AG04450 (cell line): Measurements from ENCODE around the gene CHAC1. TPM values are rescaled to one million over a fixed set of nuclear protein-coding genes. Genes with fewer than 3 reads are reported as not detected.
A peak's percentile ranks its signal among the peaks of the same experiment; 100 is the strongest.

ENCODE experiments used
- CTCF ChIA-PET: fragments of 300-600, 350-600 bp; formaldehyde crosslinking; extraction: SDS; loops from one replicate; lab custom pipeline; 2022; ENCODE audit warnings: antibody characterized with exemption, inconsistent platforms; lab: Charles Lee
- POLR2A ChIA-PET: fragments of 350-600 bp; formaldehyde crosslinking; extraction: SDS; loops from one replicate; lab custom pipeline; 2021; ENCODE audit warnings: antibody characterized with exemption, inconsistent platforms; lab: Yijun Ruan, JAX
- DNase-seq: peaks from one replicate; pipeline ENCODE4 v3.0.0-alpha.2; 2011; ENCODE audit warnings: low read depth, low spot score
- H3K27ac ChIP-seq: one replicate; pipeline ENCODE4 v1.5.1; 2012; ENCODE audit warnings: low read depth, low read length, control low read depth
- H3K27me3 ChIP-seq: one replicate; pipeline ENCODE4 v1.6.0; 2012; ENCODE audit warnings: low read length; ENCODE audit not compliant: control insufficient read depth, insufficient read depth
- H3K4me3 ChIP-seq: 2 replicates; pipeline ENCODE4 v1.5.1; 2011; ENCODE audit warnings: mild to moderate bottlenecking, low read depth, low read length, control low read depth
- H3K9me3 ChIP-seq: 2 replicates; pipeline ENCODE4 v1.5.1; 2012; ENCODE audit warnings: low read length; ENCODE audit not compliant: control insufficient read depth, insufficient read depth
- polyA minus RNA-seq: library from RNA; depleted of rRNA, polyadenylated mRNA; stranded (reverse); fragments of >200 nt; gene quantifications from 2 replicates; pipeline ENCODE4 v1.2.3, GENCODE V29; 2011; rRNA and poly(A)+ RNA removed
- polyA plus RNA-seq: library from polyadenylated mRNA; depleted of rRNA; stranded (reverse); fragments of >200 nt; gene quantifications from 2 replicates; pipeline ENCODE4 v1.2.3, GENCODE V29; 2011; rRNA removed
- TF ChIP-seq, protein P1 (sequence below): IDR thresholded peaks from 2 replicates; pipeline ENCODE4 v1.5.1; 2011; ENCODE audit warnings: low read depth, low read length, control low read depth, inconsistent platforms

Gene CHAC1
- polyA plus RNA-seq (106 and 154 TPM in 2 replicates), polyA minus RNA-seq (147 and 202 TPM in 2 replicates)

- Histone ChIP-seq H3K4me3 (peak within 1 kb of the TSS; percentile 95), H3K9me3 (no peaks in the 10 kb centered on the region; the same call in 1 of the 2 replicates), H3K27ac (peak within 1 kb of the TSS; percentile 96), H3K27me3 (no peaks in the 10 kb centered on the region)
- TF ChIP-seq, protein P1, sequence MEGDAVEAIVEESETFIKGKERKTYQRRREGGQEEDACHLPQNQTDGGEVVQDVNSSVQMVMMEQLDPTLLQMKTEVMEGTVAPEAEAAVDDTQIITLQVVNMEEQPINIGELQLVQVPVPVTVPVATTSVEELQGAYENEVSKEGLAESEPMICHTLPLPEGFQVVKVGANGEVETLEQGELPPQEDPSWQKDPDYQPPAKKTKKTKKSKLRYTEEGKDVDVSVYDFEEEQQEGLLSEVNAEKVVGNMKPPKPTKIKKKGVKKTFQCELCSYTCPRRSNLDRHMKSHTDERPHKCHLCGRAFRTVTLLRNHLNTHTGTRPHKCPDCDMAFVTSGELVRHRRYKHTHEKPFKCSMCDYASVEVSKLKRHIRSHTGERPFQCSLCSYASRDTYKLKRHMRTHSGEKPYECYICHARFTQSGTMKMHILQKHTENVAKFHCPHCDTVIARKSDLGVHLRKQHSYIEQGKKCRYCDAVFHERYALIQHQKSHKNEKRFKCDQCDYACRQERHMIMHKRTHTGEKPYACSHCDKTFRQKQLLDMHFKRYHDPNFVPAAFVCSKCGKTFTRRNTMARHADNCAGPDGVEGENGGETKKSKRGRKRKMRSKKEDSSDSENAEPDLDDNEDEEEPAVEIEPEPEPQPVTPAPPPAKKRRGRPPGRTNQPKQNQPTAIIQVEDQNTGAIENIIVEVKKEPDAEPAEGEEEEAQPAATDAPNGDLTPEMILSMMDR, result no peak
- peak; percentile 91 for DNase-seq
- ChIA-PET POLR2A (interaction anchor here (0.5 to 2.8 kb wide), 21 partner anchors 11 to 786 kb away, joined by 3 to 29 read pairs (median 4); partner anchors contain the start of genes DLL4, INO80 and VPS18), CTCF (interaction anchor here (2.6 kb wide), 1 partner anchor 11 kb away, joined by 22 read pairs; no protein-coding TSS in a partner anchor)
These were observed at the start of gene CHAC1 for GRCh38 chr15:40952901-40953712. Gene CHAC1 (plus strand): TSS chr15:40953471. CDS start chr15:40953584, 113 bp downstream.

GRCh38 chr15:40904552-40905201, 48.6 kb upstream of the CHAC1 start:
- DNase-seq, result no peak
- Histone ChIP-seq H3K9me3 (no peaks in the 10 kb centered on the region; the same call in 1 of the 2 replicates), H3K27me3 (no peaks in the 10 kb centered on the region), H3K4me3 (no peak overlapping the region), H3K27ac (no peak overlapping the region)
- TF ChIP-seq, protein P1, result no peak
- ChIA-PET CTCF (interaction anchor here (0.6 to 8.0 kb wide), 20 partner anchors 7 to 877 kb away, joined by 3 to 202 read pairs (median 4); partner anchors contain the start of genes NUSAP1, OIP5 and VPS18), POLR2A (interaction anchor here (1.1 kb wide), 1 partner anchor 37 kb away, joined by 3 read pairs; no protein-coding TSS in a partner anchor)

GRCh38 chr15:40906091-40906990, 46.9 kb upstream of the CHAC1 start:
- H3K4me3 ChIP-seq, result peak overlapping the region; percentile 48
- TF ChIP-seq, protein P1, result peak; percentile 80
- no peaks in the 10 kb centered on the region for H3K27me3 ChIP-seq
- ChIA-PET CTCF (interaction anchor here (0.7 to 8.0 kb wide), 27 partner anchors 9 to 427 kb away, joined by 3 to 202 read pairs (median 4); partner anchors contain the start of genes NUSAP1, OIP5 and VPS18), POLR2A (interaction anchor here (0.5 to 1.1 kb wide), 8 partner anchors 12 to 883 kb away, joined by 3 to 7 read pairs (median 4); partner anchors contain the start of genes DLL4 and VPS18)
- H3K27ac ChIP-seq, result peak overlapping the region; percentile 94
- no peaks in the 10 kb centered on the region; the same call in 1 of the 2 replicates for H3K9me3 ChIP-seq
- DNase-seq, result peak; percentile 86

DNA sequence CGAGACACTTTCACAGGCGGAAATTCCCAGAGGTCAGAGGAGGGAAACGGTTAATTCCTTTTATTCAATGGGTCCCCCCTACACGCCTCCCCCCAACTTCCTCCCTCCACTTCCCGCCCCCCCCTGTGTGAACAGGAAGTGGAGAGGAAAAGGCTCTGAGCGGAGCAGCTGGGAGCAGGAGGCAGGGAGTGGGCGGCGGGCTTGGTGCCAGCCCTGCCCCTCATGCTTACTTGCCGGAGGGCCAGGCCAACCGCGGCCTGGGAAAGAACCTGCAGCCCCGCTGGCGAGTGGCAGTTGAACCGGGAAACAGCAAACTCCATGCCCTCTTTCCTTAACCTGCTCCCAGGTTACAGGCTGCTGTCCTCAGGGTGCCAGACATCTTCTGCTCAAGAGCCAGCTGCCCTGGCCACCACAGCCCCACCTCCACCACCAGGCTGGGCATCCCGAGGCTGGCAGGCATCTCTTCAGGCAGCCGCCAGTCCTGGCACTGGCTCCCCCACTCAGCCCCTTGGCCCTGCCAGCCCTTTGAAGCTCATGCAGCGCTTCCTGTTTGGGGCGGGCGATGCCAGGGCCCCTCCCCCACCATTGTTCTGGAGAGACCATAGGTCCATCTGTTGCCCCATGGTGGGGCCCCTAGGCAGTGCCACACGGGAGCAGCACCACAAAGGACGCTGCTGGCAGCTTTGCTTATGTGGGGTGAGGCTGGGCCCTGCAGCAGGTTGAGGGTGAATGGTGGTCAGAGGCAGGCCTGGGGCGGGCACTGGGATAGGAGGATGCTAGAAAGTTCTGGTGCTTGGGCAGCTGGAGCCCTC, 46.1 kb upstream of the CHAC1 start:
- POLR2A ChIA-PET, result no interaction called here
- Histone ChIP-seq H3K4me3 (peak overlapping the region; percentile 48), H3K27ac (peak overlapping the region; percentile 94), H3K9me3 (no peaks in the 10 kb centered on the region; the same call in 1 of the 2 replicates), H3K27me3 (no peaks in the 10 kb centered on the region)
- no peak for DNase-seq
- TF ChIP-seq, protein P1, result no peak
- CTCF ChIA-PET, result interaction anchor here (1.0 to 8.0 kb wide), 12 partner anchors 8 to 278 kb away, joined by 3 to 202 read pairs (median 10); partner anchors contain the start of gene VPS18
